ENCODE measurements around the gene CHST12. TPM values are rescaled to one million over a fixed set of nuclear protein-coding genes. Genes with fewer than 3 reads are reported as not detected.

CHST12 gene
- polyA plus RNA-seq, 1 donor = 10.9 TPM

- DNase-seq = no peak
- H3K27ac ChIP-seq (ENCODE audit: low read length) = no peak overlapping the region
- H3K4me3 ChIP-seq (ENCODE audit: low read length) = no peak overlapping the region
- H3K27me3 ChIP-seq (ENCODE audit: control insufficient read depth, insufficient read depth, low read length) = no peaks in the 10 kb centered on the region
- H3K9me3 ChIP-seq (ENCODE audit: control insufficient read depth, low read depth, low read length) = no peaks in the 10 kb centered on the region
- H3K4me1 ChIP-seq (ENCODE audit: control insufficient read depth, insufficient read depth, low read length) = peaks cover 2% of the 10 kb centered on the region
- peaks cover 48% of the 10 kb centered on the region for H3K36me3 ChIP-seq (ENCODE audit: control insufficient read depth, insufficient read depth, low read length)
- WGBS (ENCODE audit: insufficient coverage, low lambda C conversion rate) = 100% methylated on average over 1 of the region's 11 CpGs
Observed at GRCh38 chr7:2359610-2360009, 43.8 kb upstream of the CHST12 start.

GRCh38 chr7:2360796-2361195 lies 42.6 kb upstream of the CHST12 start:
- no CpG with 5 or more reads among the region's 6 CpGs for WGBS (ENCODE audit: insufficient coverage, low lambda C conversion rate)
- H3K4me1 ChIP-seq (ENCODE audit: control insufficient read depth, insufficient read depth, low read length) = peaks cover 2% of the 10 kb centered on the region
- peaks cover 57% of the 10 kb centered on the region for H3K36me3 ChIP-seq (ENCODE audit: control insufficient read depth, insufficient read depth, low read length)
- no peaks in the 10 kb centered on the region for H3K27me3 ChIP-seq (ENCODE audit: control insufficient read depth, insufficient read depth, low read length)
- DNase-seq = no peak
- no peak overlapping the region for H3K27ac ChIP-seq (ENCODE audit: low read length)
- H3K9me3 ChIP-seq (ENCODE audit: control insufficient read depth, low read depth, low read length) = no peaks in the 10 kb centered on the region
- H3K4me3 ChIP-seq (ENCODE audit: low read length) = no peak overlapping the region

- no peaks in the 10 kb centered on the region for H3K9me3 ChIP-seq (ENCODE audit: control insufficient read depth, low read depth, low read length)
- H3K36me3 ChIP-seq (ENCODE audit: control insufficient read depth, insufficient read depth, low read length) = peaks cover 67% of the 10 kb centered on the region
- no peak for DNase-seq
- no peak overlapping the region for H3K27ac ChIP-seq (ENCODE audit: low read length)
- no peaks in the 10 kb centered on the region for H3K27me3 ChIP-seq (ENCODE audit: control insufficient read depth, insufficient read depth, low read length)
- no peaks in the 10 kb centered on the region for H3K4me1 ChIP-seq (ENCODE audit: control insufficient read depth, insufficient read depth, low read length)
- WGBS (ENCODE audit: insufficient coverage, low lambda C conversion rate) = no CpG with 5 or more reads among the region's 27 CpGs
- H3K4me3 ChIP-seq (ENCODE audit: low read length) = no peak overlapping the region
Observed at GRCh38 chr7:2362385-2363088, 40.9 kb upstream of the CHST12 start.

GRCh38 chr7:2369139-2369538 lies 34.3 kb upstream of the CHST12 start:
- Histone ChIP-seq H3K36me3 (ENCODE audit: control insufficient read depth, insufficient read depth, low read length) (peaks cover 88% of the 10 kb centered on the region), H3K4me3 (ENCODE audit: low read length) (no peak overlapping the region), H3K27ac (ENCODE audit: low read length) (no peak overlapping the region), H3K9me3 (ENCODE audit: control insufficient read depth, low read depth, low read length) (no peaks in the 10 kb centered on the region), H3K27me3 (ENCODE audit: control insufficient read depth, insufficient read depth, low read length) (no peaks in the 10 kb centered on the region), H3K4me1 (ENCODE audit: control insufficient read depth, insufficient read depth, low read length) (no peaks in the 10 kb centered on the region)
- no peak for DNase-seq
- WGBS (ENCODE audit: insufficient coverage, low lambda C conversion rate) = 96% methylated on average over 3 of the region's 10 CpGs

- no peaks in the 10 kb centered on the region for H3K27me3 ChIP-seq (ENCODE audit: control insufficient read depth, insufficient read depth, low read length)
- DNase-seq = no peak
- H3K4me3 ChIP-seq (ENCODE audit: low read length) = no peak overlapping the region
- H3K4me1 ChIP-seq (ENCODE audit: control insufficient read depth, insufficient read depth, low read length) = no peaks in the 10 kb centered on the region
- H3K36me3 ChIP-seq (ENCODE audit: control insufficient read depth, insufficient read depth, low read length) = peaks cover 91% of the 10 kb centered on the region
- no CpG with 5 or more reads among the region's 8 CpGs for WGBS (ENCODE audit: insufficient coverage, low lambda C conversion rate)
- H3K9me3 ChIP-seq (ENCODE audit: control insufficient read depth, low read depth, low read length) = no peaks in the 10 kb centered on the region
- H3K27ac ChIP-seq (ENCODE audit: low read length) = no peak overlapping the region
Observed at GRCh38 chr7:2371329-2371728, 32.1 kb upstream of the CHST12 start.

- Histone ChIP-seq H3K9me3 (ENCODE audit: control insufficient read depth, low read depth, low read length) (no peaks in the 10 kb centered on the region), H3K27ac (ENCODE audit: low read length) (no peak overlapping the region), H3K4me3 (ENCODE audit: low read length) (no peak overlapping the region), H3K27me3 (ENCODE audit: control insufficient read depth, insufficient read depth, low read length) (no peaks in the 10 kb centered on the region), H3K4me1 (ENCODE audit: control insufficient read depth, insufficient read depth, low read length) (no peaks in the 10 kb centered on the region), H3K36me3 (ENCODE audit: control insufficient read depth, insufficient read depth, low read length) (peaks cover 90% of the 10 kb centered on the region)
- WGBS (ENCODE audit: insufficient coverage, low lambda C conversion rate) = no CpG with 5 or more reads among the region's 14 CpGs
- no peak for DNase-seq
Observed at GRCh38 chr7:2372724-2373123, 30.7 kb upstream of the CHST12 start.

GRCh38 chr7:2373124-2373556 lies 30.3 kb upstream of the CHST12 start:
- Histone ChIP-seq H3K27me3 (ENCODE audit: control insufficient read depth, insufficient read depth, low read length) (no peaks in the 10 kb centered on the region), H3K4me3 (ENCODE audit: low read length) (no peak overlapping the region), H3K36me3 (ENCODE audit: control insufficient read depth, insufficient read depth, low read length) (peaks cover 86% of the 10 kb centered on the region), H3K9me3 (ENCODE audit: control insufficient read depth, low read depth, low read length) (no peaks in the 10 kb centered on the region), H3K27ac (ENCODE audit: low read length) (no peak overlapping the region), H3K4me1 (ENCODE audit: control insufficient read depth, insufficient read depth, low read length) (no peaks in the 10 kb centered on the region)
- WGBS (ENCODE audit: insufficient coverage, low lambda C conversion rate) = no CpG with 5 or more reads among the region's 14 CpGs
- no peak for DNase-seq

- H3K4me3 ChIP-seq (ENCODE audit: low read length) = no peak overlapping the region
- peaks cover 86% of the 10 kb centered on the region for H3K36me3 ChIP-seq (ENCODE audit: control insufficient read depth, insufficient read depth, low read length)
- DNase-seq = no peak
- WGBS (ENCODE audit: insufficient coverage, low lambda C conversion rate) = no CpG with 5 or more reads among the region's 7 CpGs
- H3K27ac ChIP-seq (ENCODE audit: low read length) = no peak overlapping the region
- H3K9me3 ChIP-seq (ENCODE audit: control insufficient read depth, low read depth, low read length) = no peaks in the 10 kb centered on the region
- H3K27me3 ChIP-seq (ENCODE audit: control insufficient read depth, insufficient read depth, low read length) = no peaks in the 10 kb centered on the region
- H3K4me1 ChIP-seq (ENCODE audit: control insufficient read depth, insufficient read depth, low read length) = no peaks in the 10 kb centered on the region
Observed at GRCh38 chr7:2373646-2374045, 29.8 kb upstream of the CHST12 start.

GRCh38 chr7:2374401-2374800 lies 29.0 kb upstream of the CHST12 start:
- H3K36me3 ChIP-seq (ENCODE audit: control insufficient read depth, insufficient read depth, low read length) = peaks cover 86% of the 10 kb centered on the region

GRCh38 chr7:2374830-2375728 lies 28.3 kb upstream of the CHST12 start:
- DNase-seq = no peak
- no peaks in the 10 kb centered on the region for H3K9me3 ChIP-seq (ENCODE audit: control insufficient read depth, low read depth, low read length)
- no peaks in the 10 kb centered on the region for H3K27me3 ChIP-seq (ENCODE audit: control insufficient read depth, insufficient read depth, low read length)
- no peak overlapping the region for H3K4me3 ChIP-seq (ENCODE audit: low read length)
- H3K27ac ChIP-seq (ENCODE audit: low read length) = no peak overlapping the region
- 88% methylated on average over 6 of the region's 26 CpGs for WGBS (ENCODE audit: insufficient coverage, low lambda C conversion rate)
- peaks cover 90% of the 10 kb centered on the region for H3K36me3 ChIP-seq (ENCODE audit: control insufficient read depth, insufficient read depth, low read length)
- no peaks in the 10 kb centered on the region for H3K4me1 ChIP-seq (ENCODE audit: control insufficient read depth, insufficient read depth, low read length)

More at GRCh38 chr7:2374401-2374800, 29.0 kb upstream of the CHST12 start:
- Histone ChIP-seq H3K27me3 (ENCODE audit: control insufficient read depth, insufficient read depth, low read length) (no peaks in the 10 kb centered on the region), H3K4me1 (ENCODE audit: control insufficient read depth, insufficient read depth, low read length) (no peaks in the 10 kb centered on the region), H3K27ac (ENCODE audit: low read length) (no peak overlapping the region), H3K4me3 (ENCODE audit: low read length) (no peak overlapping the region), H3K9me3 (ENCODE audit: control insufficient read depth, low read depth, low read length) (no peaks in the 10 kb centered on the region)
- no peak for DNase-seq
- no CpG with 5 or more reads among the region's 18 CpGs for WGBS (ENCODE audit: insufficient coverage, low lambda C conversion rate)
